ENCODE data around the gene HEMGN. TPM values are rescaled to one million over a fixed set of nuclear protein-coding genes. Genes with fewer than 3 reads are reported as not detected.
"Not testable (repeated sequence)": the region's sequence is repeated elsewhere in the genome, so short reads cannot be mapped to it uniquely, and the experiment has no call there.

HEMGN gene
- total RNA-seq, 2 donors from 2014 or later, result 1.3 to 9.0 TPM

GRCh38 chr9:97958812-97959511 is 21.0 kb upstream of the HEMGN start:
- Mint-ChIP-seq H3K27me3 (peaks cover 5% of the 10 kb centered on the region), H3K27ac (peak overlapping the region; percentile 49), H3K4me1 (peaks cover 2% of the 10 kb centered on the region), H3K4me3 (no peak overlapping the region), H3K36me3 (ENCODE audit: low read depth) (no peaks in the 10 kb centered on the region)
- DNase-seq (no peak), ATAC-seq (no peak)
- H3K9me3 ChIP-seq (ENCODE audit: control insufficient read depth, low read length, poor library complexity, severe bottlenecking), result no peaks in the 10 kb centered on the region

GRCh38 chr9:97956331-97956730 is 18.4 kb upstream of the HEMGN start:
- Mint-ChIP-seq H3K27ac (no peak overlapping the region), H3K36me3 (ENCODE audit: low read depth) (no peaks in the 10 kb centered on the region), H3K27me3 (no peaks in the 10 kb centered on the region), H3K4me3 (no peak overlapping the region), H3K4me1 (peaks cover 2% of the 10 kb centered on the region)
- ATAC-seq, result no peak
- DNase-seq, result no peak
- no peaks in the 10 kb centered on the region for H3K9me3 ChIP-seq (ENCODE audit: control insufficient read depth, low read length, poor library complexity, severe bottlenecking)

- Mint-ChIP-seq H3K4me1 (peaks cover 5% of the 10 kb centered on the region), H3K27ac (no peak overlapping the region), H3K27me3 (peaks cover 9% of the 10 kb centered on the region), H3K4me3 (no peak overlapping the region), H3K36me3 (ENCODE audit: low read depth) (peaks cover 2% of the 10 kb centered on the region)
- ATAC-seq (peak; percentile 96), DNase-seq (peak in 2 of 3 donors; percentile 31 to 37)
- no peaks in the 10 kb centered on the region for H3K9me3 ChIP-seq (ENCODE audit: control insufficient read depth, low read length, poor library complexity, severe bottlenecking)
These were observed 16.6 kb upstream of the HEMGN start for GRCh38 chr9:97954550-97954989.

GRCh38 chr9:97950873-97951272 is 12.9 kb upstream of the HEMGN start:
- not testable (repeated sequence) for H3K27me3 Mint-ChIP-seq; H3K9me3 ChIP-seq (ENCODE audit: control insufficient read depth, low read length, poor library complexity, severe bottlenecking); H3K27ac Mint-ChIP-seq; H3K4me1 Mint-ChIP-seq; H3K4me3 Mint-ChIP-seq; H3K36me3 Mint-ChIP-seq (ENCODE audit: low read depth)
- DNase-seq, result peak in 1 of 3 donors; percentile 6
- ATAC-seq, result peak; percentile 65

GRCh38 chr9:97947094-97947493 is 9.1 kb upstream of the HEMGN start:
- not testable (repeated sequence) for H3K4me3 Mint-ChIP-seq, H3K27ac Mint-ChIP-seq

GRCh38 chr9:97945470-97945869 is 7.5 kb upstream of the HEMGN start:
- H3K4me1 Mint-ChIP-seq; DNase-seq; H3K27me3 Mint-ChIP-seq; H3K27ac Mint-ChIP-seq; H3K36me3 Mint-ChIP-seq (ENCODE audit: low read depth); ATAC-seq; H3K4me3 Mint-ChIP-seq; H3K9me3 ChIP-seq (ENCODE audit: control insufficient read depth, low read length, poor library complexity, severe bottlenecking): not testable (repeated sequence)

More at GRCh38 chr9:97947094-97947493, 9.1 kb upstream of the HEMGN start:
- not testable (repeated sequence) for H3K4me1 Mint-ChIP-seq; H3K36me3 Mint-ChIP-seq (ENCODE audit: low read depth); H3K9me3 ChIP-seq (ENCODE audit: control insufficient read depth, low read length, poor library complexity, severe bottlenecking); ATAC-seq; H3K27me3 Mint-ChIP-seq; DNase-seq

- ATAC-seq, result no peak
- peaks cover under 1% of the 10 kb centered on the region for H3K36me3 Mint-ChIP-seq (ENCODE audit: low read depth)
- H3K27ac Mint-ChIP-seq, result no peak overlapping the region
- H3K9me3 ChIP-seq (ENCODE audit: control insufficient read depth, low read length, poor library complexity, severe bottlenecking), result no peaks in the 10 kb centered on the region
- no peak for DNase-seq
- H3K27me3 Mint-ChIP-seq, result no peaks in the 10 kb centered on the region
- no peak overlapping the region for H3K4me3 Mint-ChIP-seq
- H3K4me1 Mint-ChIP-seq, result peaks cover 4% of the 10 kb centered on the region
These were observed 6.6 kb upstream of the HEMGN start for GRCh38 chr9:97944612-97945011.

- Mint-ChIP-seq H3K4me1 (peaks cover 7% of the 10 kb centered on the region), H3K4me3 (no peak overlapping the region), H3K27ac (no peak overlapping the region), H3K27me3 (no peaks in the 10 kb centered on the region), H3K36me3 (ENCODE audit: low read depth) (no peaks in the 10 kb centered on the region)
- ATAC-seq (no peak), DNase-seq (no peak)
- no peaks in the 10 kb centered on the region for H3K9me3 ChIP-seq (ENCODE audit: control insufficient read depth, low read length, poor library complexity, severe bottlenecking)
These were observed 5.4 kb upstream of the HEMGN start for GRCh38 chr9:97943308-97943855.

GRCh38 chr9:97941323-97941722 is 3.4 kb upstream of the HEMGN start:
- H3K27me3 Mint-ChIP-seq, result no peaks in the 10 kb centered on the region
- DNase-seq (no peak), ATAC-seq (no peak)
- H3K27ac Mint-ChIP-seq, result no peak overlapping the region
- H3K4me3 Mint-ChIP-seq, result no peak overlapping the region
- H3K4me1 Mint-ChIP-seq, result peaks cover 16% of the 10 kb centered on the region
- no peaks in the 10 kb centered on the region for H3K9me3 ChIP-seq (ENCODE audit: control insufficient read depth, low read length, poor library complexity, severe bottlenecking)
- no peaks in the 10 kb centered on the region for H3K36me3 Mint-ChIP-seq (ENCODE audit: low read depth)

GRCh38 chr9:97940741-97941140 is 2.8 kb upstream of the HEMGN start:
- peaks cover 16% of the 10 kb centered on the region for H3K4me1 Mint-ChIP-seq
- DNase-seq (no peak), ATAC-seq (no peak)
- no peaks in the 10 kb centered on the region for H3K36me3 Mint-ChIP-seq (ENCODE audit: low read depth)
- no peak overlapping the region for H3K4me3 Mint-ChIP-seq
- no peak overlapping the region for H3K27ac Mint-ChIP-seq
- no peaks in the 10 kb centered on the region for H3K27me3 Mint-ChIP-seq
- H3K9me3 ChIP-seq (ENCODE audit: control insufficient read depth, low read length, poor library complexity, severe bottlenecking), result no peaks in the 10 kb centered on the region

- no peak overlapping the region for H3K27ac Mint-ChIP-seq
These were observed 2.3 kb upstream of the HEMGN start for GRCh38 chr9:97940233-97940632.

GRCh38 chr9:97936998-97937397 is 974 bp downstream of the HEMGN start:
- no peak overlapping the region for H3K4me3 Mint-ChIP-seq
- no peak for DNase-seq
- H3K9me3 ChIP-seq (ENCODE audit: control insufficient read depth, low read length, poor library complexity, severe bottlenecking), result no peaks in the 10 kb centered on the region
- no peaks in the 10 kb centered on the region for H3K36me3 Mint-ChIP-seq (ENCODE audit: low read depth)
- H3K27ac Mint-ChIP-seq, result no peak overlapping the region
- no peak for ATAC-seq
- H3K27me3 Mint-ChIP-seq, result no peaks in the 10 kb centered on the region
- H3K4me1 Mint-ChIP-seq, result peaks cover 22% of the 10 kb centered on the region

More at GRCh38 chr9:97940233-97940632, 2.3 kb upstream of the HEMGN start:
- Mint-ChIP-seq H3K27me3 (no peaks in the 10 kb centered on the region), H3K4me3 (no peak overlapping the region), H3K4me1 (peaks cover 16% of the 10 kb centered on the region), H3K36me3 (ENCODE audit: low read depth) (no peaks in the 10 kb centered on the region)
- no peak for ATAC-seq
- no peak for DNase-seq
- no peaks in the 10 kb centered on the region for H3K9me3 ChIP-seq (ENCODE audit: control insufficient read depth, low read length, poor library complexity, severe bottlenecking)

GRCh38 chr9:97935276-97935675 is 2.7 kb downstream of the HEMGN start:
- no peak for ATAC-seq
- peaks cover 31% of the 10 kb centered on the region for H3K4me1 Mint-ChIP-seq
- no peak overlapping the region for H3K4me3 Mint-ChIP-seq
- no peaks in the 10 kb centered on the region for H3K36me3 Mint-ChIP-seq (ENCODE audit: low read depth)
- DNase-seq, result no peak
- H3K9me3 ChIP-seq (ENCODE audit: control insufficient read depth, low read length, poor library complexity, severe bottlenecking), result no peaks in the 10 kb centered on the region
- H3K27ac Mint-ChIP-seq, result no peak overlapping the region
- H3K27me3 Mint-ChIP-seq, result no peaks in the 10 kb centered on the region

Measured in T-helper 17 cell (primary cell).